Stomach (tissue), 4 donors: ENCODE results near the gene ERMARD.
"Not testable (repeated sequence)": the region's sequence is repeated elsewhere in the genome, so short reads cannot be mapped to it uniquely, and the experiment has no call there.

Experiments used
- EP300 ChIP-seq: sonication (generic); formaldehyde crosslinking; IDR thresholded peaks from one replicate; pipeline ENCODE4 v1.6.1; 2017; ENCODE audit warnings: antibody characterized with exemption
- POLR2A ChIP-seq, 4 donors: fragments of 450-650 bp; IDR thresholded peaks; one replicate each; pipeline ENCODE4 v1.6.1; 2016; ENCODE audit warnings: antibody characterized with exemption in 4 of 4, control low read depth in 2 of 4, mild to moderate bottlenecking in 1 of 4, moderate library complexity in 1 of 4
- TF ChIP-seq, protein P1 (sequence below), 7 experiments: fragments of 450-650 bp in 4 of 7; fragments of 200-600 bp in 3 of 7; sonication (generic) in 3 of 7; IDR thresholded peaks; one replicate each; pipeline ENCODE4 v1.5.1; 2016 to 2019; ENCODE audit warnings: antibody characterized with exemption in 7 of 7, control low read depth in 2 of 7, mild to moderate bottlenecking in 1 of 7

GRCh38 chr6:169765789-169766188, 14.4 kb downstream of the ERMARD start:
- TF ChIP-seq, protein P1, sequence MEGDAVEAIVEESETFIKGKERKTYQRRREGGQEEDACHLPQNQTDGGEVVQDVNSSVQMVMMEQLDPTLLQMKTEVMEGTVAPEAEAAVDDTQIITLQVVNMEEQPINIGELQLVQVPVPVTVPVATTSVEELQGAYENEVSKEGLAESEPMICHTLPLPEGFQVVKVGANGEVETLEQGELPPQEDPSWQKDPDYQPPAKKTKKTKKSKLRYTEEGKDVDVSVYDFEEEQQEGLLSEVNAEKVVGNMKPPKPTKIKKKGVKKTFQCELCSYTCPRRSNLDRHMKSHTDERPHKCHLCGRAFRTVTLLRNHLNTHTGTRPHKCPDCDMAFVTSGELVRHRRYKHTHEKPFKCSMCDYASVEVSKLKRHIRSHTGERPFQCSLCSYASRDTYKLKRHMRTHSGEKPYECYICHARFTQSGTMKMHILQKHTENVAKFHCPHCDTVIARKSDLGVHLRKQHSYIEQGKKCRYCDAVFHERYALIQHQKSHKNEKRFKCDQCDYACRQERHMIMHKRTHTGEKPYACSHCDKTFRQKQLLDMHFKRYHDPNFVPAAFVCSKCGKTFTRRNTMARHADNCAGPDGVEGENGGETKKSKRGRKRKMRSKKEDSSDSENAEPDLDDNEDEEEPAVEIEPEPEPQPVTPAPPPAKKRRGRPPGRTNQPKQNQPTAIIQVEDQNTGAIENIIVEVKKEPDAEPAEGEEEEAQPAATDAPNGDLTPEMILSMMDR (IDR thresholded peaks at IDR 0.05) = not testable (repeated sequence)
- TF ChIP-seq POLR2A (IDR thresholded peaks at IDR 0.05); EP300: not testable (repeated sequence)
